Nephron progenitor cell (in vitro differentiated cells): ENCODE measurements around the gene FAM13A.

ENCODE experiments used
- DNase-seq: peaks from one replicate; pipeline ENCODE4 v3.0.0; 2021
- H3K27ac Mint-ChIP-seq: 2 replicates; pipeline ENCODE4 v1.8.0; 2021; ENCODE audit warnings: mild to moderate bottlenecking, moderate library complexity, mixed read lengths
- H3K27me3 Mint-ChIP-seq: 2 replicates; pipeline ENCODE4 v1.8.0; 2021; ENCODE audit warnings: mild to moderate bottlenecking, low read depth, mixed read lengths; ENCODE audit not compliant: poor library complexity
- H3K36me3 Mint-ChIP-seq: 2 replicates; pipeline ENCODE4 v1.8.0; 2021; ENCODE audit warnings: low read depth, mixed read lengths
- H3K4me1 Mint-ChIP-seq: 2 replicates; pipeline ENCODE4 v1.8.0; 2021; ENCODE audit warnings: mixed read lengths
- H3K4me3 Mint-ChIP-seq: 2 replicates; pipeline ENCODE4 v1.8.0; 2021; ENCODE audit warnings: mild to moderate bottlenecking, moderate library complexity, mixed read lengths
- H3K9me3 Mint-ChIP-seq: 2 replicates; pipeline ENCODE4 v1.8.0; 2021; ENCODE audit warnings: mild to moderate bottlenecking, moderate library complexity, mixed read lengths
- TF ChIP-seq, protein P1 (sequence below): fragments of 200-600 bp; sonication (generic); IDR thresholded peaks from 2 replicates; pipeline ENCODE4 v1.5.0; 2021; ENCODE audit warnings: antibody characterized with exemption

The FAM13A gene

DNA sequence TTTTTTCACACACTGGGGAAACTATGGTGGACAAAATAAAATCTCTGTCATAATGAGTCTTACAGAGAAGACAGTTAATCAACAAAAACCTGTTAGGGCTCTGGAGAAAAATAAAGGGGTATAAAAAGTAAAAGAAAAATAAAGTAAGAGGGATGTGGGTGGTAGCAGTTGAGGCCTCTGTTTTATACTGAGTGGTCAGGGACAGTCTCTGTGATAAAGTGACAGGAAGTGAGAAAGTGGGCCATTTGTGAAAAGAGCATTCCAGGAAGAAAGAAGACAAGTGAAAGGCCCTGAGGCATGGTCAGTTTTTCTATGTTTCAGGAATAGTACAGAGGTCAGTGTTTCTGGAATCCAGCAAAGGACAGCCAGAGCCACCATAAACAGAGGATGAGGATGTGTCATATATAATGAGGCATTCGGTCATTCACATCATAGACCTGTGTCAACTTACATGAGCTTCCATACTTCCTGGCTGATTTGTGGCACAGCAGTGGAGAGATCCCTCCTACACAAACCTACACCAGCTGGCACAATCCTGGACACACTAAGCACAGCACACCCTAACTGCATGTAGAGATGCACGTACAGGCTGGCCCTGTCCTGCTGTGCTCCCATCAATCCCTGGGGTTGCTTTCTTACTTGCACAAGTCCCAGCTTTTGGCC, 295.0 kb downstream of the FAM13A start:
- H3K27ac Mint-ChIP-seq, result peak overlapping the region; percentile 80

DNA sequence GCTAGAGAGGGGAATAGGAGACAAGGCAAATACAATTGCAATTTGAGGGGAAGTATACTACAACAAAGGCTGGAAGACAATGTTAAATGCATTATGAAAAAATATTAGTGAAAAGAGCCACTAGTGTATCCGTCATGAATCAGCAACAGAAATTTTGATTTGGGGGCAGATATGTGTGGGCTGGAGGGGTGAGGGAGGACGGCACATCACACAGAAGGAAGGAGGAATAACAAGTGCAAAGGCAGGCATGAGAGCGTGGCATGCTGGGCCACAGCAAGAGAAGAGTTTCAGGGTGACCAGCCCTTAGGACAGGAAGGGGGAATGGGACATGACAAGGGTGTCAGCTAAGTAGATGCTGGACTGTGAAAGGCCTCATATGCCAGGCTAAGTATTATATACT, 295.6 kb downstream of the FAM13A start:
- peaks cover 28% of the 10 kb centered on the region for H3K4me1 Mint-ChIP-seq
- H3K27me3 Mint-ChIP-seq, result no peaks in the 10 kb centered on the region
- peaks cover 25% of the 10 kb centered on the region for H3K36me3 Mint-ChIP-seq
- H3K4me3 Mint-ChIP-seq, result no peak overlapping the region
- H3K27ac Mint-ChIP-seq, result peak overlapping the region; percentile 40
- TF ChIP-seq, protein P1, sequence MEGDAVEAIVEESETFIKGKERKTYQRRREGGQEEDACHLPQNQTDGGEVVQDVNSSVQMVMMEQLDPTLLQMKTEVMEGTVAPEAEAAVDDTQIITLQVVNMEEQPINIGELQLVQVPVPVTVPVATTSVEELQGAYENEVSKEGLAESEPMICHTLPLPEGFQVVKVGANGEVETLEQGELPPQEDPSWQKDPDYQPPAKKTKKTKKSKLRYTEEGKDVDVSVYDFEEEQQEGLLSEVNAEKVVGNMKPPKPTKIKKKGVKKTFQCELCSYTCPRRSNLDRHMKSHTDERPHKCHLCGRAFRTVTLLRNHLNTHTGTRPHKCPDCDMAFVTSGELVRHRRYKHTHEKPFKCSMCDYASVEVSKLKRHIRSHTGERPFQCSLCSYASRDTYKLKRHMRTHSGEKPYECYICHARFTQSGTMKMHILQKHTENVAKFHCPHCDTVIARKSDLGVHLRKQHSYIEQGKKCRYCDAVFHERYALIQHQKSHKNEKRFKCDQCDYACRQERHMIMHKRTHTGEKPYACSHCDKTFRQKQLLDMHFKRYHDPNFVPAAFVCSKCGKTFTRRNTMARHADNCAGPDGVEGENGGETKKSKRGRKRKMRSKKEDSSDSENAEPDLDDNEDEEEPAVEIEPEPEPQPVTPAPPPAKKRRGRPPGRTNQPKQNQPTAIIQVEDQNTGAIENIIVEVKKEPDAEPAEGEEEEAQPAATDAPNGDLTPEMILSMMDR, result no peak
- no peak for DNase-seq
- no peaks in the 10 kb centered on the region for H3K9me3 Mint-ChIP-seq

More for the DNA sequence above, 295.0 kb downstream of the FAM13A start:
- no peak overlapping the region for H3K4me3 Mint-ChIP-seq
- DNase-seq, result no peak
- H3K4me1 Mint-ChIP-seq, result peaks cover 32% of the 10 kb centered on the region
- TF ChIP-seq, protein P1, result no peak
- no peaks in the 10 kb centered on the region for H3K9me3 Mint-ChIP-seq
- no peaks in the 10 kb centered on the region for H3K27me3 Mint-ChIP-seq
- peaks cover 28% of the 10 kb centered on the region for H3K36me3 Mint-ChIP-seq

DNA sequence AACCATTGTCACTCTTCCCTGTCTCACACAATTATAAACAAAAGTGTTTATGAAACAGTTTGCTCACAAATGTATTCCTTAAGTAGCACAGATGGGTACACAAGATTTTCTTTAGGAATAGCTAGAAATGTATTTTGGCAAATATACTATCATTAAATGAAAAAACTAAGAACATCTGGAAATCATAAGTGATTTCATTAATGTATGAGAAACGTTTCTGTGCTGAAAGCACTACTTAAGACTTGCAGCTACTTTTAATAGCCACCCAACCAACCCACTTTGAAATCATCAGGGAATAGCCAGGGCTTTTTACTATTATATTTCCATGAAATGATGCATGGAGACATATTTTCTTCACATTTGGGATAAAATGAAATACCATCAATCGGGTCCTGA, 297.1 kb downstream of the FAM13A start:
- H3K27me3 Mint-ChIP-seq, result no peaks in the 10 kb centered on the region
- peaks cover 23% of the 10 kb centered on the region for H3K36me3 Mint-ChIP-seq
- TF ChIP-seq, protein P1, result no peak
- H3K27ac Mint-ChIP-seq, result no peak overlapping the region
- peaks cover 28% of the 10 kb centered on the region for H3K4me1 Mint-ChIP-seq
- DNase-seq, result no peak
- H3K9me3 Mint-ChIP-seq, result no peaks in the 10 kb centered on the region
- no peak overlapping the region for H3K4me3 Mint-ChIP-seq

DNA sequence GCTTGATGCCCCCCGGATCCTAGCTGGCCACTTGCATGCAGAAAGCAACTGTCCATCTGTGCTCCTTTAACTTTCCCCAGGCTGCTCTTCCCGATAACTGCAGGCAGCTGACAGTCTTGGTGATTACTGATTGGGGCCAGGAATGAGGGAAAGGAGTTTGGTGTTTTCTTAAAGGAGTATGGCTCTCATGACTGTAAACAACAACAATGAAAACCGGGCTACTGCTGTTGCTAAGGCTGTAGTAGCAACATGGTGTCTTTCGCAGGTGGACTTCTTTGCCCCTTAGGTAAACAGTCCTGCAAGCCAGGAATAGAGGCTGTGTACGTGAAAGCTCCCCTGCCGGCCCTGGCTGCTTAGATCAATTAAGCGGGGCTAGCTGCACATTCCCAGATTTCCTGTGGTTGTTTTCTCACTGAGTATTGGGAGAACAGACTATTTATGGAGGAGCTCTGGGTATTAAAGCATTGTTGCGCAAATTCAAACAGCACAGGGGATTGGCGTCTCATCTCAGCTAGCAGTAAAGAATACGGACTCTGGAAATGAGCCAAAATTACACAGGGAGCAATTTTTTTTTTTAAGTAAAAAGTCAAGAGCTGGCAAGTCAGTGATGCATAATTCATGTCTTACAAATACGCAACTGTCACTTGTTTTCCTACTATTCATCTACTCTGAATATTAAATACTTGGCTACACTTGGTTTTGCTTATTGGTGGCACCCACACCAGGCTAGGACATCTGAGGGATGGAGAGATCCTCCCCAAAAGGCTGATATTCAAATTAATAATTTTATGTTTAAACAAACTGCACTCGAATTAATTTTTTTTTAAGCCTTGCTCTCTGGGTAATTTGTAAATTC, 297.7 kb downstream of the FAM13A start:
- no peaks in the 10 kb centered on the region for H3K27me3 Mint-ChIP-seq
- no peak overlapping the region for H3K4me3 Mint-ChIP-seq
- peak overlapping the region; percentile 21 for H3K27ac Mint-ChIP-seq
- TF ChIP-seq, protein P1, result no peak
- peaks cover 23% of the 10 kb centered on the region for H3K36me3 Mint-ChIP-seq
- no peaks in the 10 kb centered on the region for H3K9me3 Mint-ChIP-seq
- peak; percentile 8 for DNase-seq
- peaks cover 28% of the 10 kb centered on the region for H3K4me1 Mint-ChIP-seq

DNA sequence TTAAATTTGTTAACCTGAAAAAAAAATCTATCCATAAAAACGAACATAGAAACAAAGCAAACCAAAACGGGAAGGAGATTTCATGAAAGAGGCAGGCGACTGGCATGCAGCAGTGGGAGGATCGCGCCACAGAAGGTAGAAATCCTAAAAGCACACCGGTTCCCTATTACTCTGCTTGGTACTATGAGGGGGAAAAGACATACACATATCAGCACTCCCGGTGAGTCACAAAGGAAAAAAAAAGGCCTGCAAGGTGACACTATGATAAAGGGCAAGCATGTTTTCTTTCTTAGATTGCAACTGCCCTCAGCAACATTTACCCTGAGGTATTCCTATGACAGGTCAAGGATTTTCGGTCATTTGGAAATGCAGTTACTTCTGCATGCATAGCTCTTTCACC, 298.7 kb downstream of the FAM13A start:
- Mint-ChIP-seq H3K4me3 (no peak overlapping the region), H3K27ac (peak overlapping the region; percentile 21)

More for the DNA sequence above, 298.7 kb downstream of the FAM13A start:
- peaks cover 28% of the 10 kb centered on the region for H3K4me1 Mint-ChIP-seq
- TF ChIP-seq, protein P1, result no peak
- H3K9me3 Mint-ChIP-seq, result no peaks in the 10 kb centered on the region
- peaks cover 24% of the 10 kb centered on the region for H3K36me3 Mint-ChIP-seq
- H3K27me3 Mint-ChIP-seq, result no peaks in the 10 kb centered on the region
- DNase-seq, result no peak
